ENCODE measurements around the gene EMCN.
"Not testable (repeated sequence)": the region's sequence is repeated elsewhere in the genome, so short reads cannot be mapped to it uniquely, and the experiment has no call there.

EMCN gene

DNA sequence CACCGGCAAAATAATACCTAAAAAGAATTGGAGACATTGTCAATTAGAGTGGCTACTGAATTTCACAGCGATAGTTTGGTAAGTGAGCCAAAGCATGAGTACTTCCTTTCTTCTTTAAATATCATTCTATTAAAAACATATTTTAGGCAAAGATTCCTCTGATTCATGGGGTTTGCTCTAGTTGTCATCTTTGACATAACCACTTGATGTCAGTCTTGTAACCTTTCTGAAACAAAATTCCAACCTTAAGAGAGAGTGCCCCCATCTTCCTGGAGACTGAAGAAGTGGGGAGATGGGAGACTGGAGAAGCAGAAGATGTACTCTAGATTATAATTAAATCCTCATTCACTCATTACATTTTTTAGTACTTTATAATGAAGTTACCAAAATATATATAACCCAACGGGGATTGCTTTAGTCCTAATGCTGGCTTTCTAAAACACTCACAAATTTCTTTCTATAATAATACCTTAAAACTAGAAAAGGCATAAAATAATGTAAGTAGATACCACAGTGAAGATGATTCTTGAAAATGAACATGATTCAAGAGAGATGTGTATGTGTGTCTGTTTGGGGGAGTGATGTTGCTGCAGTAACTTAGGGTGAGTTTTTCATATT is 96.4 kb downstream of the EMCN start:
- H3K9ac ChIP-seq, result no peak overlapping the region
- H3K4me2 ChIP-seq, result peak overlapping the region in 4 of 11 experiments; percentile 31 to 74 (median 52); a peak in 6 of 22 replicates
- H3K27me3 ChIP-seq, result no peaks in the 10 kb centered on the region
- no peaks in the 10 kb centered on the region for H4K20me1 ChIP-seq
- H3K27ac ChIP-seq, result peak overlapping the region in 4 of 11 experiments; percentile 3 to 45 (median 36); a peak in 3 of 22 replicates
- no peaks in the 10 kb centered on the region for H3K9me3 ChIP-seq (replicated peaks in 1 of 11)
- TF ChIP-seq Cebpa-rat (IDR thresholded peaks at IDR 0.05), result no peak
- H3K4me1 ChIP-seq, result peaks cover 0 to 28% (median 11%) of the 10 kb centered on the region in 10 experiments; a peak in 13 of 20 replicates
- H3K4me3 ChIP-seq, result no peak overlapping the region
- H3K36me3 ChIP-seq, result no peaks in the 10 kb centered on the region

DNA sequence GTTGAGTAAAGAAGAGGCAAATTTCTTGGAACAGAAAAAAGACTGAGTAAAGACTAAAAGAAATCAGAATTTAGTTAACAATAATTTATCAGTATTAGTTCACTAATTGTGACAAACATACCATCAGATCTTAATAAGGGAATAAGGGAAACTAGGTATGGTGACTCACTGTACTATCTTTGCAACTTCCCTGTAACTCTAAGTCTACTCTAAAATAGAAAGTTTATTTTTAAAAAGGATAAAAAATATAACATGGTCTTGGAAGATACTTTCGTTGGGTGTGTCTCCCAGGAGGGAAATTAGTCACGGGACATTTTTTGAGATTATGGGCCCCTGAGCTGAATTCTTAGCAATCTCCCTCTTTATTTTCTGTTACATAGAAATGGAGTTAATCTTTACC is 97.3 kb downstream of the EMCN start:
- peaks cover 0 to 28% (median 11%) of the 10 kb centered on the region in 10 experiments; a peak in 13 of 20 replicates for H3K4me1 ChIP-seq
- no peak overlapping the region for H3K4me3 ChIP-seq
- H3K27me3 ChIP-seq, result no peaks in the 10 kb centered on the region
- peak overlapping the region in 5 of 11 experiments; percentile 4 to 74 (median 50); a peak in 10 of 22 replicates for H3K4me2 ChIP-seq
- no peaks in the 10 kb centered on the region for H3K36me3 ChIP-seq
- H3K27ac ChIP-seq, result peak overlapping the region in 2 of 11 experiments; percentile 3 to 45; a peak in 2 of 22 replicates
- no peaks in the 10 kb centered on the region for H4K20me1 ChIP-seq
- peak overlapping the region in 1 of 11 experiments; percentile 16; a peak in 2 of 22 replicates for H3K9ac ChIP-seq
- TF ChIP-seq Cebpa-rat (IDR thresholded peaks at IDR 0.05), result no peak
- no peaks in the 10 kb centered on the region for H3K9me3 ChIP-seq (replicated peaks in 1 of 11)

DNA sequence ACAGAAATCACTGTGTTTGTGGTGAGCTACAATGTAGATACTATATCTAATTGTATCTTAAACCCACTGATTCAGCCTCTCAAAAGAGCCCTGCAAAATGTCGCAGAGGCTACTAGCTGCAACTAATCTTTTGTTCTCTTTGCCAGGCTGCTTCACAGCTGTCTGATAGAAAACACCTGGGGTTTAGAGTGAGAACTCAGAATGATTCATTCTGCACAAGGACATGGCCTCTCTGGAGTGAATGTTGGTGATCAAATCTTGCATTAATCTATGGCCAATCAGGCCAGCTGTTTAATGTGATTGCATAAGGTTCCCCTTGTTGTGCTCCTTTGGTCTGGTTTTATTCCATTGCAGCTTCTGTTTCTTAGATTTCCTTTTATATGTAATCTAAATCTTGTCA is 100.3 kb downstream of the EMCN start:
- no peak overlapping the region for H3K27ac ChIP-seq
- H3K4me2 ChIP-seq, result no peak overlapping the region
- H3K9ac ChIP-seq, result no peak overlapping the region
- H3K9me3 ChIP-seq (replicated peaks in 1 of 11), result no peaks in the 10 kb centered on the region
- H3K4me3 ChIP-seq, result no peak overlapping the region
- no peaks in the 10 kb centered on the region for H3K36me3 ChIP-seq
- H4K20me1 ChIP-seq, result no peaks in the 10 kb centered on the region
- H3K27me3 ChIP-seq, result no peaks in the 10 kb centered on the region
- no peak for TF ChIP-seq Cebpa-rat (IDR thresholded peaks at IDR 0.05)
- peaks cover 0 to 28% (median 11%) of the 10 kb centered on the region in 10 experiments; a peak in 13 of 20 replicates for H3K4me1 ChIP-seq

DNA sequence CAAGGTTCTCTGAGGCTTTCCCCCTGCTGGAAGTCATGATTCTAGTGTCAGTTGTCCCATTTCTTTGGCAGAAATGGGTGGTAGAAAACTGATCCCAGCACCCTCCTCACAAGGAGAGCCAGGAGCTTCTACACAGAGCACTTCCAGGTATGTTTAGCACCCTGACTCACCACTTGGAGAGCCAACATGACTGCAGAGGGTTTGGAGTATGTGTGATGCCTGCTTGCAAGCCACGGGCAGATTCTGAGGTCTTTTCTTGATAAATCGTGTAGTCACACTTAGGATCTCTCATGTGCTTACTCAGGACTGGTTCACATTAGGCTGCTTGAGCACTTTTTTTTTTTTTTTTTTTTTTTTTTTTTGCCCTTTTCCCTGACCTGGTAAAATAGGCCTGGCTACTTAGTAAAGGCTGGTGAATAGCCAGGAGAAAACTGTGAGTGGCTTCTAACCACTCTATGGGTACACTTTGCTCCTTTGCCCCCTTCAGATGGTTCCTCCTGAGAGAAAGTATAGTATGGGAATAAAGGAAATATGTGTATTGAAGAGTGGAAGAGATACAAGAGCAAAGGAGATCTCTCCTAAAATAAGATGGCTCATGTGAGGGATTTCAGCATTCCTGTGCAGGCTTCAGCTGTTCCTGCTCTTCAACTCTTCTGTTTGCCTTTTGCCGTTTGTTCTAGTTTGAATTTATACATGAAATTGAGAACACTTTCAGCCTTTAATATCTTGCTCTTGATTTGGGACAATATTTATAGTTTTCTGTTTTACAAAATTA is 103.6 kb downstream of the EMCN start:
- no peak overlapping the region for H3K9ac ChIP-seq
- no peak for TF ChIP-seq Cebpa-rat (IDR thresholded peaks at IDR 0.05)
- H3K36me3 ChIP-seq, result no peaks in the 10 kb centered on the region
- H3K27ac ChIP-seq, result no peak overlapping the region
- no peak overlapping the region for H3K4me2 ChIP-seq
- H3K27me3 ChIP-seq, result no peaks in the 10 kb centered on the region
- H3K4me1 ChIP-seq, result peaks cover 0 to 8% (median 0%) of the 10 kb centered on the region in 10 experiments; a peak in 5 of 20 replicates
- no peaks in the 10 kb centered on the region for H3K9me3 ChIP-seq (replicated peaks in 1 of 11)
- H3K4me3 ChIP-seq, result no peak overlapping the region
- no peaks in the 10 kb centered on the region for H4K20me1 ChIP-seq

DNA sequence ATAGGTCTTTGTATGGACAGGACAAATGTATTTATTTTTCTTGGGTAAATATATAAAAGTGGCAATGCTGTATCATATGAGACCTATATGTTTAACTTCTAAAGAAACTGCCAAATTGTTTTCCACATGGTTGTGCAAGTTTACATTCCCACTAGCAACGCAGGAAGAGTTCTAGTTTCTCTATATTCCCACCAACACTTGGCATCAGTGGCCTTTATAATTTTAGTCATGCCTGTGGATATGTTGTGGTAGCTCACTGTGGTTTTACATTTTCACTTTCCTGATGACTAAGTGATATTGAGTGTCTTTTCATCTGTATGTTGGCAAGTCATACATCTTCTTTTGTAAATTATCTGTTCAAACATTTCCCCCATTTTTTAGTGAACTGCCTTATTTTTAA is 126.0 kb downstream of the EMCN start:
- no peak overlapping the region for H3K4me2 ChIP-seq
- H3K9ac ChIP-seq, result no peak overlapping the region
- TF ChIP-seq Cebpa-rat (IDR thresholded peaks at IDR 0.05), result no peak
- no peaks in the 10 kb centered on the region for H3K36me3 ChIP-seq
- H3K9me3 ChIP-seq (replicated peaks in 1 of 11), result no peaks in the 10 kb centered on the region
- no peak overlapping the region for H3K4me3 ChIP-seq
- H4K20me1 ChIP-seq, result no peaks in the 10 kb centered on the region
- no peaks in the 10 kb centered on the region for H3K27me3 ChIP-seq
- H3K4me1 ChIP-seq, result peaks cover 0 to 7% (median 4%) of the 10 kb centered on the region in 10 experiments; a peak in 7 of 20 replicates
- H3K27ac ChIP-seq, result no peak overlapping the region

DNA sequence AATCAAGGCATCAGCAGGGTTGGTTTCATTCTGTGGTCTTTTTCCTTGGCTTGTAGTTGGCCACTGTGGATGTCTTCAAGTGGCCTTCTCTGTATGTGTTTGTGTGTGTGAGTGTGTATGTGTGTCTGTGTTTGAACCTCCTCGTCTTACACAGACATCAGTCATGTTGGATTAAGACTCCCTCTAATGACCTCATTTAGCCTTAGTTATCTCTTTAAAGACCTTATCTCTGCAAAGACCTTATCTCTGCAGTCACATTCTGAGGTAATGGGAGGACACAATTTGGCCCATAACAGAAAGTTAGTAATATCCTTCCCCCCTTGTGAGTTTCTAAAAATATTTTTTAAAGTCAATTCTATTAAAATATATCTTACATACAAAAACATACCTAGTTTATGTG is 126.7 kb downstream of the EMCN start:
- Histone ChIP-seq H3K9me3 (replicated peaks in 1 of 11) (no peaks in the 10 kb centered on the region), H3K27me3 (no peaks in the 10 kb centered on the region), H3K27ac (no peak overlapping the region), H3K9ac (no peak overlapping the region), H3K4me2 (no peak overlapping the region), H3K4me3 (no peak overlapping the region), H3K4me1 (peaks cover 0 to 3% (median 0%) of the 10 kb centered on the region in 10 experiments; a peak in 1 of 20 replicates), H3K36me3 (no peaks in the 10 kb centered on the region), H4K20me1 (no peaks in the 10 kb centered on the region)
- no peak for TF ChIP-seq Cebpa-rat (IDR thresholded peaks at IDR 0.05)

DNA sequence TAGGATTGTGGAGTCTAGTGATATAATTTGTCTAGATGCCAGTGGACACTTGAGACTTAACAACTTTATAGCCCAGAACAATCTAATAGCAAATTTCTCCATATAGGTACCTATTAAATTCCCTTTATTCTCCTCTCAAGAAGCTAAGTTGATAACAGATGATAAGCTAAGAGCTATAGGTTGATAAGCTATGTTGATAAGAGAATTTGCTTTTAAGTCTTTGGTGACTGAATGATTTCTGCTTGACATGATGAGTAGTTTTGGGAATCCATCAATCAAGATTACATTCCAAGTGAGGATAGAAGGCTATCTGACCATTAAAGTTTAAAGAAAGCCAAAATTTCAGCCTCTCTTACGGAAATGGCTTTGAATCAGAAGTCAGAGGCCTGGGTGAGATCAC is 131.6 kb downstream of the EMCN start:
- Histone ChIP-seq H3K27ac (no peak overlapping the region), H3K4me2 (no peak overlapping the region), H3K4me3 (no peak overlapping the region), H3K4me1 (no peaks in the 10 kb centered on the region), H3K36me3 (no peaks in the 10 kb centered on the region), H3K27me3 (no peaks in the 10 kb centered on the region), H4K20me1 (no peaks in the 10 kb centered on the region), H3K9me3 (replicated peaks in 1 of 11) (no peaks in the 10 kb centered on the region), H3K9ac (no peak overlapping the region)
- TF ChIP-seq Cebpa-rat (IDR thresholded peaks at IDR 0.05), result no peak

DNA sequence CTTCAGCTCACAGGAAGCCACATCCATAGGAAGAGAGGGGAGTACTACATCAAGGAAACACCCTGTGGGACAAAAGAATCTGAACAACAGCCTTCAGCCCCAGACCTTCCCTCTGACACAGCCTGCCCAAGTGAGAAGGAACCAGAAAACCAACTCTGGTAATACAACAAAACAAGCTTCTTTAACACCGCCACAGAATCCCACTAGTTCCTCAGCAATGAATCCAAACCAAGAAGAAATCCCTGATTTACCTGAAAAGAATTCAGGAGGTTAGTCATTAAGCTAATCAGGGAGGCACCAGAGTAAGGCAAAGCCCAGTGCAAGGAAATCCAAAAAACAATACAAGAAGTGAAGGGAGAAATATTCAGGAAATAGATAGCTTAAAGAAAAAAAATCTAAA is 137.4 kb downstream of the EMCN start:
- not testable (repeated sequence) for H3K36me3 ChIP-seq; H3K9ac ChIP-seq; H3K27ac ChIP-seq; H3K9me3 ChIP-seq (replicated peaks in 1 of 11); H3K27me3 ChIP-seq; H3K4me3 ChIP-seq; H4K20me1 ChIP-seq
- Histone ChIP-seq H3K4me2 (peak overlapping the region in 2 of 11 experiments; percentile 47 to 72; a peak in 4 of 22 replicates), H3K4me1 (peaks cover 0 to 15% (median 0%) of the 10 kb centered on the region in 10 experiments; a peak in 6 of 20 replicates)

DNA sequence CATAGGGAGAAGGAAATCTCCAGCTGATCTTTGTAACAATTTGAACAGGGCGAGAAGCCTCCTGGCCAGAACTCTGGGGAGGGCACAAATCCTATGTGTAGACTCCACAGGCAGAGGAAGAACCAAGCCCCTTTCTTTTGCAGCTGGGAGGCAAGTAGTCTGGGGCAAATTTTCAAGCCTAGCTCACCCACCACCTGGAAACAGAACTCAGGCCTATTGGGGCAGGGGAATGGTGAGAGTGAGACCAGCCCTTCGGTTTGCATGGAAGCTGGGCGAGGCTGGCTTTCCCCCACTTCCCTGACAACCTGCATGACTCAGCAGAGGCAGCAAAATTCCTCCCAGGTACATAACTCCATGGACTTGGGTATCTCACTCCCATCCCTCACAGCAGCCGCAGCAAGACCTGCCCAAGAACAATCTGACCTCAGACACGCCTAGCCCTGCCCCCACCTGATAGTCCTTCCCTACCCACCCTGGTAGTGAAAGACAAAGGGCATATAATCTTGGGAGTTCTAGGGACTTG is 138.2 kb downstream of the EMCN start:
- H3K4me1 ChIP-seq, result peaks cover 0 to 15% (median 0%) of the 10 kb centered on the region in 10 experiments; a peak in 6 of 20 replicates
- H3K4me3 ChIP-seq, result no peak overlapping the region
- peak overlapping the region in 4 of 11 experiments; percentile 2 to 72 (median 40); a peak in 4 of 22 replicates for H3K4me2 ChIP-seq
- H3K9me3 ChIP-seq (replicated peaks in 1 of 11), result no peaks in the 10 kb centered on the region
- no peak overlapping the region for H3K27ac ChIP-seq
- no peak overlapping the region for H3K9ac ChIP-seq
- no peak for TF ChIP-seq Cebpa-rat (IDR thresholded peaks at IDR 0.05)
- H4K20me1 ChIP-seq, result no peaks in the 10 kb centered on the region
- no peaks in the 10 kb centered on the region for H3K36me3 ChIP-seq
- no peaks in the 10 kb centered on the region for H3K27me3 ChIP-seq

Data from BLaER1 treated with 17β-estradiol and CSF1 and Interleukin-3, amounts not matched to agents 10 nM and 100 nM (cell line).